CD1c-positive myeloid dendritic cell (primary cell): ENCODE results near the gene SERINC5.

Experiments used
- DNase-seq: peaks from one replicate; pipeline ENCODE4 v3.0.0-alpha.2; 2016; ENCODE audit errors: extremely low spot score

The SERINC5 gene

DNA sequence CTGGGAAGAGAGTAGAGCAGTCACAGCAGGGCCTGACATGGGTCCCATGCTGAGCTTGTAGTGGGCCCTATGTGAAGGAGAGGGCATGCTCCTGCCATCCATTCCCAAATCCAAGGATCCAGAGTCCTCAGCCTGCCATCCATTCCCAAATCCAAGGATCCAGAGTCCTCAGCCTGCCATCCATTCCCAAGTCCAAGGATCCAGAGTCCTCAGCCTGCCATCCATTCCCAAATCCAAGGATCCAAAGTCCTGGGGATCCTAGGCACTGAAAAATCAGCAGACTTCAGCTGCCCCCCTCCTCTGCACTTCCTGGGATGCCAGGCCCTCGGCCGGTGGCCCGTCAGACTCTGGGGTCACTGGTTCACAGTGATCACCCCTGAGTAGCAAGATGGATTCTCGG lies 187.1 kb downstream of the SERINC5 start:
- no peak for DNase-seq

GRCh38 chr5:80068246-80068636 lies 187.6 kb downstream of the SERINC5 start:
- DNase-seq: no peak

- DNase-seq: no peak
These were observed 188.2 kb downstream of the SERINC5 start for GRCh38 chr5:80067531-80068245.

- no peak for DNase-seq
These were observed 188.8 kb downstream of the SERINC5 start for GRCh38 chr5:80067016-80067415.

DNA sequence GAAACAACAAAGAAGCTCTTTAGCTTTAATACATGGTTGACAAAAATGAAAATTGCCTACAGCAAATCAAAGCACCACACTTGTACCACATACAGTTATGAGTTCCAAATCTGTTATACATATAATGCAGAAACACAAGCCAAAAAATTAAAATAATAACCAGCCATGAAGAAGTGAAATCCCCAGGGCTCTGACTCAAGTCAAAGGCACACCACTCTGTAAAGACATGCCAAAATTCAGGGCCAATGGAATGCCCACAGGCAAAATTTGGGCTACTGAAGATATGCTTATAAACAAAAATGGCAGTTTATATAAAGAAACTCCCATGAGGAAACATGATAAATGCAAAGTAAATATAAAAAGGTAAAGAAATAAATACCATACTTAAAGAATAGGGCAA lies 191.7 kb downstream of the SERINC5 start:
- DNase-seq: no peak
